GM19468 (cell line): Measurements from ENCODE around the gene DMRTC1B.
"Not testable (repeated sequence)": the region's sequence is repeated elsewhere in the genome, so short reads cannot be mapped to it uniquely, and the experiment has no call there.

ENCODE experiments used
- ATAC-seq: cut with Tn5 transposase; IDR thresholded peaks from one replicate; pipeline ENCODE4 v1.9.1; 2021; ENCODE audit warnings: mild to moderate bottlenecking, moderate library complexity, moderate number of reproducible peaks; ENCODE audit not compliant: unreplicated experiment; ENCODE audit errors: extremely low read depth

DMRTC1B gene, protein sequence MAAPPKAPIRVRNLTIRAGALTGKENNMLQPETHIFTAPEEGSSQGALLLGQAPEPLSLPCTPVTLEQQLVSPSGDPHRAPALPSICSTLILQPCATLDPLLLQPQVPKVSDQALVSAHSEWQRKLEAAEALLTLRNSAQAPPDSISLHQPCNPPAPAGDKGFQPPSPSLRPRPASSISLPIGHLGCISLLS

DNA sequence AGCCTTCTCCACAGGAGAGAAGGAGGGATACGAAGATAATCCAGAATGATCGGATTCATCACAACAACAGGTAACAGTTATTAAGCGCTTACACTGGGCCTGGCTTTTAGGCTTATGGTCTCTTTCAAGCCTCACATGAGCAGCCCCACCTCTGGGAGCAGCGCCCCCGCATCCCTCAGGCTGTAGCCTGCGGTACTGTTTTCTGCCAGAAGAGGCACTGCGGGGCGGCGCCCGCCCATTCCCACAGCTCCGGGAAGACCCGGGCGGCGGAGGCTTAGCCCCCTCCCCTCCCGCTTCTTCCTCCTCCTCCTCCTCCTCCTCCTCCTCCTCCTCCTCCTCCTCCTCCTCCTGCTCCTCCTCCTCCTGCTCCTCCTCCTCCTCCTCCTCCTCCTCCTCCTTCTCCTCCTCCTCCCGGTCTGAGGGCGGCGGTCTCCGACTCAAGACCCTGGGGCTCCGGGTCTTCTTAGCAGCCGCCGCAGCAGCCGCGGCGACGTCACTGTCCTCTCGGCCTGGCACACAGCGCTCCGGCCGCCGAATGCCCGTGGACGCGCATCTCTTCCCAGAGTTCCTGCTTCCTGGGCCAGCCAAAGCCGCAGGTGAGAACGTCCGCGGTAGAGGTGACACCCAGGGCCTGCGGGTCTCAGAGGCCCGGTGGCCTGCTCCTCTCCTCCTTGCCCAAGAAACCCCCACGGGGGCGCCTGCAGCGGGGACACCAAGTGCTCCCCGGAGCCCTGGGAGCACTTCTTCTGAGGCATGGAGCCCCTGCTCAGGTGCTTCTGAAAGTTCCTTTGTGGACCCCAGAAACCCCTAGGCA, at the start of gene DMRTC1B:
TSS of gene DMRTC1B (plus strand) at position 238 of the 814 bp plus-strand sequence. CDS start 68,246 bp downstream, outside the sequence.
- ATAC-seq = peak; percentile 31

DNA sequence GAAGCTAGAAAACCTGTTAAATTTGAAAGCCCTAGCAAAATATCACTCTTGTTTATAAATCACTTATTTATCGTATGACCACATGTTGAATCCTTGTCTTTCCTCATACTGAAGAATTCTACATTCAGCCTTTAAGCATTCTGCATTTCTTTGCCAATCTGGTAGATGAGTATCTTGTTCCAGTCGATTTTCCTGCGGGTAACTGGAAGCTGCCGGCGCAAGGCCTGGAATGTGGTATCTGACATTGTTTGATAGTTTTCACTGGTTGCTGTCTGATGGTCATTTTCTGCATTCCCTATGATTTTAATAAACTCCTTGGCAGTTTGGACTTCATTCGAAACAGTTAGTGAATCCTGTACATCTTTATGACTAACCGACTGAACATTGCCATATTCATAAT, 48.8 kb upstream of the DMRTC1B start:
- ATAC-seq = no peak

DNA sequence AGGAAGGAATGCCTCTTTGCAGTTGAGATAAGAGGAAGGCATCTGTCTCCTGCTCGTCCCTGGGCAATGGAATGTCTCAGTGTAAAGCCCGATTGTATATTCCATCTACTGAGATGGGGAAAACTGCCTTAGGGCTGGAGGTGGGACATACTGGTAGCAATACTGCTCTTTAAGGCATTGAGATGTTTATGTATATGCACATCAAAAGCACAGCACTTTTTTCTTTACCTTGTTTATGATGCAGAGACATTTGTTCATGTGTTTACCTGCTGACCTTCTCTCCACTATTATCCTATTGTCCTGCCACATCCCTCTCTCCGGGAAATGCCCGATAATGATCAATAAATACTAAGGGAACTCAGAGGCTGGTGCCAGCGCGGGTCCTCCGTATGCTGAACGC, 43.1 kb upstream of the DMRTC1B start:
- ATAC-seq = not testable (repeated sequence)

DNA sequence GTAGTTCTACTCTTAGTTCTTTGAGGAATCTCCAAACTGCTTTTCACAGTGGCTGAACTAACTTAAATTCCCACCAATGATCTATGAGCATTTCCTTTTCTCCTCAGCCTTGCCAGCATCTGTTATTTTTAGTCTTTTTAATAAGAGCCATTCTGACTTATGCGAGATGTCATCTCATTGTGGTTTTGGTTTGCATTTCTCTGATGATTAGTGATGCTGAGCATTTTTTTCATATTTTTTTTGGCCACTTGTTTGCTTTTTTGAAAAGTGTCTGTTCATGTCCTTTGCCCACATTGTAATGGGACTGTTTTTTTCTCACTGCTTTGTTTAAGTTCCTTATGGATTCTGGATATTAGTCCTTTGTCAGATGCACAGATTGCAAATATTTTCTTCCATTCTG, 41.1 kb upstream of the DMRTC1B start:
- no peak for ATAC-seq

DNA sequence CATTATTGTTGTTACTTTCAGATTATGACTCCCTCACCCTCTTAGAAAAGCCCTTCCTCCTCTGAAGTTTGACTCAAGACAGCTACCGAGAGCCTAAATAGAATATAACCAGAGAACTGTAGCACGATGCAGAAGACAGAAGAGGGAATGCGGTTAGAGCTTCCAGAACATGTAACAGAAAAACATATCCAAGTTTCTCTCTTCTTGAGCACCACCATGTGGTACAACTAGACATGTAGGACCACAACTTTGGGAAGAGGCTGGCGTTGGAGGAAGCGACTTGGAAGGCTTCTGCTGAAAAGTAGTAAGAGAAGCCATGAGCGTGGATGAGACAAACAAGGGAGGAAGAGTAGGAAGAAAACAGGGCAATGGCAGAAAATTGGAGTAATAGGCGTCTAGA, 31.1 kb upstream of the DMRTC1B start:
- ATAC-seq = not testable (repeated sequence)

DNA sequence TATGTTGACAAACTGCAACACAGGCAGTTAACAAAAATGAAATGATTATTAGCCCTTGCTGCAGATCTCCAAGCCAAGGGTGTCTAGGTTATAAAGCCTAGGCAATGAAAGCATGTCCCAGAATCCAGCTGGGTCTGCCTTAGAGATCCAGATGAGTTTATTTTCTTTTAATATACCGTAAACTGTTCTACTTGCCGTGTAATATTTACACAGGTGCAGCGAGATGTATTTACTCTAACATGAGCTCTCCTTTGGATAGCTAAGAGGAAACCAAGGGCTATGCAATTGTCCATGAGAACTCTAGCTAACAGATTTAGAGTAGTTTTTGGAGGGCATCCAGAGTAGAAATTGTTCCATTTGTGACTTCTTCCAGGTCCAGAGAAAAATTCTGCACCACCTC, 28.1 kb upstream of the DMRTC1B start:
- ATAC-seq = not testable (repeated sequence)

DNA sequence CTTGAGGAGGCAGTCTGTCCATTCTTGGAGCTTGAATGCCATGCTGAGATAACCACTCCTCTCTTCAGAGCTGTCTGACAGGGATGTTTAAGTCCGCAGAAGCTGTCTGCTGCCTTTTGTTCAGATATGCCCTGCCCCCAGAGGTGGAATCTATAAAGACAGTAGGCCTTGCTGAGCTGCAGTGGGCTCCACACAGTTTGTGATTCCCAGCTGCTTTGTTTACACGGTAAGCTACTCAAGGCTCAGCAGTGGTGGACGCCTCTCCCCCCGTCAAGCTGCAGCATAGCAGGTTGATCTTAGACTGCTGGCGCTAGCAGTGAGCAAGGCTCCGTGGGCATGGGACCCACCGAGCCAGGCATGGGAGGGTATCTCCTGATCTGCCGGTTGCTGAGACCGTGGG, 16.2 kb upstream of the DMRTC1B start:
- ATAC-seq = not testable (repeated sequence)

DNA sequence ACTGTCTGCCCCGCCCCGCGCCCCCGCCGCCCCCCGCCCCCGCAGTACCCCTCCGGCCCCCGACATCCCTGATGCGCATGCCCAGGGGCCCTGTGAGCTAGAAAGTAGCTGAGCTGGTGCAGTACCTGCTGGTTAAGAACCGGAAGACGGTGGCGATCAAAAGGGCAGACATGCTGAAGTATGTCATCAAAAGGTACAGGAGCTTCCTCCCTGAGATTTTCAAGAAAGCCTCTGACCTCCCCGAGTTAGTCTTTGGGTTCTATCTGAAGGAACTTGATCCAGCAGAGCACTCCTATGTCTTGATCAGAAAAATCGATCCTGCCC, 739 bp downstream of the DMRTC1B start:
- peak; percentile 52 for ATAC-seq

DNA sequence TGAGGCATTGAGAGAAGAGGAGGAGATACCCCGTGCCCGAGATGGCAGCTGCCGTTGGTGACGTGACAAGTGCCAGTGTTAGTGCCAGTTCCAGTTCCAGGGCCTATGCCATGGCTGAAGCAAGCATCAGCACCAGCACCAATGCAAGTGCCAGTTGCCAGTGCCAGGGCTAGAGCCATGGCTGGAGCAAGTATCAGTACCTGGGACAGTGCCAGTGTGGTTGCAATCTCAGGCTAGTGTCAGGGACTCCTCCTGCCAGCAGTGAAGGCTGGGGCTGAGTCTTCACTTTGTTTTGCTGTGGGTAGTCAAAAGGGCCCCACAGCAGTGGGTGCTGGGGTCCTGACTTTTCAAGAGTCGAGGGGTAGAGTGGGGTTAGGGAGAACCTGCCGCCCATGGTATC, 1.5 kb downstream of the DMRTC1B start:
- not testable (repeated sequence) for ATAC-seq

DNA sequence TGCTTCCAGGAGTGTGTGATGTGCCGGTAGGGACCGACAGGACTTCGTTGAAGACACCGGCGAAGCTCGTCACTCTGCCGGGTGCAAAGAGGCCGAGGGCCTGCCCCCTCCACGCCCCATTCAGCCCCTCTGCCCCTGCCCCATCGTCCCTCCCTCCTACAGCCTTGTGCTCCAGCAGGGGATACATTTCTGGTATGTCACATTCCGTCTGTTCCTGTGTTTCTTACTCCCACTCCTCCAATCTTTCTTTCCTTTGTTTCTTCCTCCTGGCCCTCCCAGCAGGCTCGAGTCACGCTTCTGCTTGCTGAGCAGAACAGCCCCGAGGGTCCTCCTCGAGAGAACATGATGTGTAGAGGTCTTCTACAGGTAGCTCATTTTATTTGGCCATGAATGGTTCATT, 5.9 kb downstream of the DMRTC1B start, which contains the start of gene FAM236B:
TSS of gene FAM236B (minus strand) at position 101 of the 400 bp plus-strand sequence. CDS start at position 1, 100 bp downstream.
- ATAC-seq = not testable (repeated sequence)

DNA sequence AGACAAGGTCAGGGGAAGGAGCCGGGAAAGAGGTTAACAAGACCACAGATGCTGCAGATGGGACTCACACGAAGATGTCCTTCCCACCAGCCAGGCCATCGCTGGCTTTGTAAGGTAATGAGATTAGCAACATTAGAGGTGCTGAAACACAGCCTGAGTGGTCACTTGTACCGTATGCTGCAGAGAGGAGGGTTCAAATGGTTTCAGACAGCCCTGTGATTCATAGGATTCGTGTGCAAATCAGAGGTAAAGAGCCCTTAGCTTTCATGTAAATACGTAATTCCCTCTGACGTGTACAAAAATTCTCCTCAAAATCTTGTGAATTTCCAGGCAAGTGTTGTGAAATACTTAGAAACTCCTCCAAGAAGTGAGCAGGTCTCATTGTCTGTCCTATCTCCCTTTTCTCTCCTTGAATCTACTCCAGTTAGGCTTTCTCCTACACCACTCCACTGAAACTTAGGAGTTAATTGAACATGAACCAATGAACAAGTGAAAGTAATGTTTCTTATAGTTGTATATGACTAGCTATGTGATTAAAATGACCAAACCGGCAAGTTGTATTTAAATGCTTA, 6.8 kb downstream of the DMRTC1B start:
- not testable (repeated sequence) for ATAC-seq

DNA sequence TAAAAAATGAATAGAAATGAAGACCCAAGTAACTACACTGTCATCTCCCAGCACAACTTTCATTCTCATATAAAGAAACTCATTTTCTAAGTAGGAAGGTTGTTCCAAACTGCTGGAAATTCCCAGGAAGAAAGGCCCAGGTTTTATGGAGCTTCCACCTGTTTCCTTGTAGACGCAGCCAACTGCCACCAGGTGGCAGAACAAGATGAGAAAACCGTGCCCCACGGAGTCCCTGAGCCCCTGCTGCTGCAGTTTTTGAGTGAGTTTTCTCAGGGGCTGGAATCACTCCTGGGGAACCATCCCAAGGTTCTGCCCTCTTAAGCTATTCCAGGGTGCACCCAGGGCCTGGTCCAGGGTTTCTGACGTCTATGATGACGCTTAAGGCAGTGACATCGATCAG, 7.3 kb downstream of the DMRTC1B start:
- not testable (repeated sequence) for ATAC-seq

DNA sequence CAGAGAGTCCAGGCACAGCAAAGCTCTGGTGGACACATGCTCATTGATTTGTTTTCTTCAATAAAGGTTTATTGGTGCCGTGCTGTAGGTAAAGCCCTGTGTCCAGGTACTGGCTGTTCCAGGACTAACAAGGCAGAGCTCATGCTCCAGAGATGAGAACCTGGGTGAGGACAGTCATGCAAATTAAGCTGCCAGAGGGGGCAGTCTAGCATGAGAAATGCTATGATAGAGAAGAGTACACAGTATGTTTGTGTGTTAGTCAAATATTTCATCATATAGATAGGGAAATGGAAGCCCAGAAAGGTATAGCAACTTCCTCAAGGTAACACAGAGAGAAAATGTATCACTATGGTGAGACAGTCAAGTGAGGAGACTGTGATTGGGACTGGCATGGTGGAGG, 11.5 kb downstream of the DMRTC1B start:
- ATAC-seq = not testable (repeated sequence)

DNA sequence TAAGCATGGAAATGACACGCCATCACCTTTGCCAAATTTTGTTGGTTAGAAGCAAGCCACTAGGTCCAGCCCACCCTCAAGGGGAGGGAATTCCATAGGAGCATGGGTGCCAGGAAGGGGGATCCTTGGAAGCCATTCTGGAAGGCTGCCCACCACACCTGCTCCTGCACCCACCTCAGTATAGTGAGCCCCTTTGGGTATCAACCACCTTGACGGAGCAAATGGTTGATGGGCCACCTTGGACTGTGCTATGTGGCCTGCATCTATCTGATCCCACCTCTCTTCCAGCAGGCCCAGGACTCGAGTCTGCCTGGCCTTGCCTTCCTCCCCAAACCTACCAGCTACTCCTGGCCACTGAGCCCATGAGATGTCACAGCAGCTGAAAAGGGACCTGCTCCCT, 13.7 kb downstream of the DMRTC1B start:
- not testable (repeated sequence) for ATAC-seq

DNA sequence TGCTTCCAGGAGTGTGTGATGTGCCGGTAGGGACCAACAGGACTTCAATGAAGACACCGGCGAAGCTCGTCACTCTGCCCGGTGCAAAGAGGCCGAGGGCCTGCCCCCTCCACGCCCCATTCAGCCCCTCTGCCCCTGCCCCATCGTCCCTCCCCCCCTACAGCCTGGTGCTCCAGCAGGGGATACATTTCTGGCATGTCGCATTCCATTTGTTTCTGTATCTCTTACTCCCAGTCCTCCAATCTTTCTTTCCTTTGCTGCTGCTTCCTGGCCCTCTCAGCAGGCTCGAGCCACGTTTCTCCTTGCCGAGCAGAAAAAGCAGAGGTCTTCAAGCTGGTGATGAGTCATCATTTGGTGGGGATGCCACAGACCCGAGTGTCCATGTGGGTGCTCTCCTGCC, 31.4 kb downstream of the DMRTC1B start, which contains the start of gene FAM236D:
TSS of gene FAM236D (minus strand) at position 101 of the 400 bp plus-strand sequence. CDS start at position 1, 100 bp downstream.
- ATAC-seq = not testable (repeated sequence)

DNA sequence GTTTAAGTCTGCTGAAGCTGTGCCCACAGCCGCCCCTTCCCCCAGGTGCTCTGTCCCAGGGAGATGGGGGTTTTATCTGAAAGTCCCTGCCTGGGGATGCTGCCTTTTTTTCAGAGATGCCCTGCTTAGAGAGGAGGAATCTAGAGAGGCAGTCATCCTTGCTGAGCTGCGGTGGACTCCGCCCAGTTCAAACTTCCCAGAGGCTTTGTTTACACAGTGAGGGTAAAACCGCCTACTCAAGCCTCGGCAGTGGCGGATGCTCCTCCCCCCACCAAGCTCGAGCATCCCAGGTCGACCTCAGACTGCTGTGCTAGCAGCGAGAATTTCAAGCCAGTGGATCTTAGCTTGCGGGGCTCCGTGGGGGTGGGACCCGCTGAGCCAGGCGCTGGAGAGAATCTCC, 54.0 kb downstream of the DMRTC1B start:
- not testable (repeated sequence) for ATAC-seq

DNA sequence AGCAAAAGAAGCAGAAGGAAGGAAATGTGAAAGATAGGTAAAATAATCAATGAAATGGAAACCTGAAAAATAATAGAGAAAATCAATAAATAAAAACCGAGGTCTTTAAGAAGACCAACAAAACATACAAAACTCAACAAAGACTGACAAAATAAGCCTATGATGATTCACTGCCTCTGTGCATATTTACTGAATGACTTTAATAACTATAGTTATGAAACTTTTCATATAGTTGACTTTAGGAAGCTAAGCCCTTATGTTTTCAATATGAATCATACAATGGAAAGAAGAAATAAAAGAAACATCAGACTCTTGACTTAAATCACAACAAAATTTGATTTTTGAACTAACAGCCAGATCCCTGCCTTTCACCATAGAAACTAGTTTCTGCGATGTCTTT, 60.8 kb downstream of the DMRTC1B start:
- not testable (repeated sequence) for ATAC-seq

DNA sequence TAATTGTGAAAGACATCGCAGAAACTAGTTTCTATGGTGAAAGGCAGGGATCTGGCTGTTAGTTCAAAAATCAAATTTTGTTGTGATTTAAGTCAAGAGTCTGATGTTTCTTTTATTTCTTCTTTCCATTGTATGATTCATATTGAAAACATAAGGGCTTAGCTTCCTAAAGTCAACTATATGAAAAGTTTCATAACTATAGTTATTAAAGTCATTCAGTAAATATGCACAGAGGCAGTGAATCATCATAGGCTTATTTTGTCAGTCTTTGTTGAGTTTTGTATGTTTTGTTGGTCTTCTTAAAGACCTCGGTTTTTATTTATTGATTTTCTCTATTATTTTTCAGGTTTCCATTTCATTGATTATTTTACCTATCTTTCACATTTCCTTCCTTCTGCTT, 106.2 kb downstream of the DMRTC1B start:
- ATAC-seq = not testable (repeated sequence)

DNA sequence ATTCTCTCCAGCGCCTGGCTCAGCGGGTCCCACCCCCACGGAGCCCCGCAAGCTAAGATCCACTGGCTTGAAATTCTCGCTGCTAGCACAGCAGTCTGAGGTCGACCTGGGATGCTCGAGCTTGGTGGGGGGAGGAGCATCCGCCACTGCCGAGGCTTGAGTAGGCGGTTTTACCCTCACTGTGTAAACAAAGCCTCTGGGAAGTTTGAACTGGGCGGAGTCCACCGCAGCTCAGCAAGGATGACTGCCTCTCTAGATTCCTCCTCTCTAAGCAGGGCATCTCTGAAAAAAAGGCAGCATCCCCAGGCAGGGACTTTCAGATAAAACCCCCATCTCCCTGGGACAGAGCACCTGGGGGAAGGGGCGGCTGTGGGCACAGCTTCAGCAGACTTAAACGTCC, 113.0 kb downstream of the DMRTC1B start:
- not testable (repeated sequence) for ATAC-seq
